NOMO-1 treated with dmso at 0.1 percent for 144 hours (cell line): ENCODE data around the gene RERE.
"Not testable (repeated sequence)": the region's sequence is repeated elsewhere in the genome, so short reads cannot be mapped to it uniquely, and the experiment has no call there.

Experiments
- DNase-seq: peaks from one replicate; lab custom pipeline; 2025; ENCODE audit not compliant: unreplicated experiment; lab: John Stamatoyannopoulos, UW

RERE gene

DNA sequence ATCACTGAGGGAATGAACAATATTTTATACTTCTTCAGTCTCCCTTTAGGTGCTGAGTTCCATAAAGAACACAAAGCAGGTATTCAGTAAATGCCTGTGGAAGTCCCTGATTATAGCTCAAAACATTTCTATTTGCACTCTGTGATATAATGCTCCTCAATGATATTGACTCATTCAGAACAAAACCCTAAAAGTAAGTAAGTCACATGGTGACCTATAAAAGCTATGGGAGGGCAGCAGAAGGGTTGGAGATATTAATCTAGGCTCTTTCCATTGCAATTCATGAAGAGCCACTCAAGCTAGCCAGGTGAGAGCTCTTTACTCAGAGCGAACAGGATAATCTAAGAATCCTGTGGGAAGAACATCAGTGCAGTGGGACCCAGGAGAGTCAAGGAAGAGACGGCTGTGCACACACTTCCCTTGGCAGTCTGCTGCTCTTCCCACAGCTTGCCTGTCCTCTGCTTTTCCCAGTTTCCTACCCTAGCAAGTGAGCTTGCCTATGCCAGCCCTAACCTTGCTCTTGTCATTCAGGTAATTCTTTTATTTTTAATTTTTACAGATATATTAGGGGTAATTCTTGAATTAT lies 197.4 kb downstream of the RERE start:
- DNase-seq, result not testable (repeated sequence)

DNA sequence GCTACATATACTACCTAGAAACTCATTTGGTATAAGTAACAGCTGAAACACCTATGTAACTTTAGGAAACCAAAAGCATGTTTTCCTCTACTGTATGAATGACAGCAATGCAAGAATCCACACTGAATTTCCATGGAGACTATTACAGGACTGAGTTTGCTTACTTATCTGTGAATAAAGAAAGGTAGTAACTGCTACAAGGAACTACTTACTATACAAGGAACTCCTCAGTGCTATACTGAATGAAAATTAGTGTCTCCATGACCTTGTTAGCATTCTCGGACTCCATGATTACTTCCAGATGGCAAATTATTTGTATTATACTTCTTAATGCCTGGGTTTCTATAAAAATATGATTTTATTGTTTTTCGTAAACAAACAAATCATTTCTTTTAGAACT lies 198.0 kb downstream of the RERE start:
- DNase-seq, result not testable (repeated sequence)

DNA sequence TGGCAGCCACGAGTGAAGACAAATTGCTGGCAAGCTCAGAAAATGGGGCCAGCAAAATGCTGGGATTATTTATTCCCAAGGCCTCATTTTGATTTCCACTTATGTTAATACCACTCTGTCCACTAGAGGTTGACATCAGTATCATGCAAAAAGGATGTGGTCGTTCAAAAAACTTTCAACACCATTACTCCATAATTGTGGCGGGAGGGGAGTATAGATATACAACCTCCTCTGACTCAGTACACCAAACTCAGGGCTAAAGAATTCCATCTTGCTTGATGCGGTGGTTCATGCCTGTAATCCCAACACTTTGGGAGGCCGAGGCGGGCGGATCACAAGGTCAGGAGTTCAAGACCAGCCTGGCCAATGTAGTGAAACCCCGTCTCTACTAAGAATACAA lies 200.6 kb downstream of the RERE start:
- not testable (repeated sequence) for DNase-seq

DNA sequence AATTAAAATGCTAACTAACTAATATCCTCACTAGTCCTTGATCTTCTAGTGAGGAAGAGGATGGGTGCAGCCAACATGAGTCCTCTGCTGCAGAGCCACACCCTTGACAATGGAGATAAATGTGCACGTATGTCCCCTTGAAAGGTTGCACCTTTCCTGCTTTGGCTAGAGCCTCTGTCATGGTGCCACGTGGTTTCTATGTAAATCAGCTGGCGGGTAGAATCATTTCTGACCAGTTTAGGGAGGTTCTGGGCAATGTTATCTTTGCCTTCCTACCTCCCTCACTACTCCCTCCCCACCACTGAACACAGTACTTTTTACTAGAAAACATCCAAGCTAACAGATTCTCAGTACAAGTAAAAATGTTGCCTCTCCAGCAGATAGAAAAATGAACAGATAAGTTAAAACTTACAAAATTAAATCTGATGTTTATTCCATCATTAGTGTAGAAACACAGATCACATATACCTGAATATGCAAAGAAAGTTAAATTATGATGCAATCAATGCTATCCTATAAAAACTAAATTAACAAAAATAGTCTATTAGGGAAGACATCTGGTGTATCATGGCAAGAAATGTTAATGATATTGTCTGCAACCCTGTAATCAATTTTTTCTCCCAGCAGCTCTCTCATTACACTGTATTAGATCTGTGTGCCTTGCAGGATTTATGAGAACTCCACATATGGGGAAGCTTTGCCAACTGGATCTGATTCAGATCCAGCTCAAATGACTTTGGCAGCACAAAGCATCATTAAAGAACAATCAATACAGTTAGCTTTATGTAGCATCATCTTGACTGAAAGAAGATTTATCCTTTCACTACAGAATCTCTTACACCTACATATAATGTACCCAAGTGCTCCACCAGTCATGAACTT lies 205.6 kb downstream of the RERE start:
- not testable (repeated sequence) for DNase-seq

DNA sequence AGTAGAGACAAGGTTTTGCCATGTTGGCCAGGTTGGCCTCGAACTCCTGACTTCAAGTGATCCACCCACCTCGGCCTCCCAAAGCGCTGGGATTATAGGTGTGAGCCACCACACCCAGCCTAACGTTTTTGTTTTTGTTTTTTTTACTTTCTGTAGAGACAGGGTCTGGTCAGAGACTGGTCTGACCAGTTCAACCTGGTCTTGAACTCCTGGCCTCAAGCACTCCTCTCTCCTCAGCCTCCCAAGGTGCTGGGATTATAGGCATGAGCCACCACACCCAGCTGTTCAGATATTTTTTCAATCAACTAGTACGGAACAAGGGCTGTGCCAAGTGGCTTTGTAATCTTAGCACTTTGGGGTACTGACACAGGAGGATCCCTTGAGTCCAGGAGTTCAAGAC lies 209.5 kb downstream of the RERE start:
- no peak for DNase-seq

- no peak for DNase-seq
Measured at GRCh38 chr1:8604041-8604945, 213.1 kb downstream of the RERE start.

GRCh38 chr1:8603220-8603616 lies 214.2 kb downstream of the RERE start:
- DNase-seq, result no peak

GRCh38 chr1:8602471-8603219 lies 214.8 kb downstream of the RERE start:
- DNase-seq, result no peak

GRCh38 chr1:8600336-8600735 lies 217.1 kb downstream of the RERE start:
- DNase-seq, result no peak

GRCh38 chr1:8599646-8600212 lies 217.7 kb downstream of the RERE start:
- no peak for DNase-seq

DNA sequence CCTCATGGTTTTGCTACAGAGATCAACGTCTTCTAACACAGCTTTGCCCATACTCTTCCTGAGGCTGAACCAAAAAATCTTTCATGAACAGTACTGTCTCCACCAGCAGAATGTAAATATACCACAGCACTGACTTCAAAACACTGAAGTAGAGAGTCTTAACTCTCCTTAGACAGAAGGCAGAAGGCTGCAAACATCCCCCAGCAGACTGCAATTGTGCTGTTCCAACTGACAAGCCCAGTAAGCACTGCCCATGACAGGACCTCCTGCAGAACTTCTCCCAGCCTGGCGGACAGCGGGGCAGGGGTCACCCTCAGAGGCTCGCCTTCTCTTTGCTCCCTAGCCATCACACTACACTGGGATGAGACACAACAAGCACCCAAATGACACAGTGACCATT lies 218.7 kb downstream of the RERE start:
- DNase-seq, result no peak

GRCh38 chr1:8598060-8598724 lies 219.2 kb downstream of the RERE start:
- no peak for DNase-seq

GRCh38 chr1:8597455-8597854 lies 220.0 kb downstream of the RERE start:
- DNase-seq, result no peak

GRCh38 chr1:8595941-8596340 lies 221.5 kb downstream of the RERE start:
- no peak for DNase-seq

DNA sequence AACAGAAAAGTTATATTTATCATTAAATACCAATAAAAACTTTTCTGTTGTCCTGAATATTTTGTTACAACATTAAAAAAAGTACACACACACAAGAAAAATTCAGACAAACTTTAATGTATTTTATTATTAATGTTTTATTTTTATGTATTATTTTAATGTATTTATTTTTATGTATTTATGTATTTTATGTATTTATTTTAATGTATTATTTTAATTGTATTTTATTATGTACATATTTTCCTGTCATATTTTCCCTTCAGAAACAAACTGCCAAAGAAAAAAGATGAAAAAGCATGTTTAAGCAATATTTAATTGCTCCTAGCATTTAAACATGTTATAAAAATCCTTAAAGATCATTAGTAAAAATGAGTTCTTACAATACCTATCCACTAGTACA lies 222.1 kb downstream of the RERE start:
- no peak for DNase-seq

DNA sequence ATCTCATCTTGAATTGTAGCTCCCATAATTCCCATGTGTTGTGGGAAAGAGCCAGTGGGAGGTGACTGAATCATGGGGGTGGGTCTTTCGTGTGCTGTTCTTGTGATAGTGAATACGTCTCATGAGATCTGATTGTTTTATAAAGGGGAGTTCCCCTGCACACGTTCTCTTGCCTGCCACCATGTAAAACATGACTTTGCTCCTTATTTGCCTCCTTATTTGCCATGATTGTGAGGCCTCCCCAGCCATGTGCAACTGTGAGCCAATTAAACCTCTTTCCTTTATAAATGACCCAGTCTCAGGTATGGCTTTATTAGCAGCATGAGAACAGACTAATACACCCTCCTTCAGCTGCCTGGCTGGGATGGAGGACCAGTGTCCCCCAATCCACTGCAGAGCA lies 224.1 kb downstream of the RERE start:
- DNase-seq, result not testable (repeated sequence)

- no peak for DNase-seq
Measured at GRCh38 chr1:8591569-8591968, 225.9 kb downstream of the RERE start.

DNA sequence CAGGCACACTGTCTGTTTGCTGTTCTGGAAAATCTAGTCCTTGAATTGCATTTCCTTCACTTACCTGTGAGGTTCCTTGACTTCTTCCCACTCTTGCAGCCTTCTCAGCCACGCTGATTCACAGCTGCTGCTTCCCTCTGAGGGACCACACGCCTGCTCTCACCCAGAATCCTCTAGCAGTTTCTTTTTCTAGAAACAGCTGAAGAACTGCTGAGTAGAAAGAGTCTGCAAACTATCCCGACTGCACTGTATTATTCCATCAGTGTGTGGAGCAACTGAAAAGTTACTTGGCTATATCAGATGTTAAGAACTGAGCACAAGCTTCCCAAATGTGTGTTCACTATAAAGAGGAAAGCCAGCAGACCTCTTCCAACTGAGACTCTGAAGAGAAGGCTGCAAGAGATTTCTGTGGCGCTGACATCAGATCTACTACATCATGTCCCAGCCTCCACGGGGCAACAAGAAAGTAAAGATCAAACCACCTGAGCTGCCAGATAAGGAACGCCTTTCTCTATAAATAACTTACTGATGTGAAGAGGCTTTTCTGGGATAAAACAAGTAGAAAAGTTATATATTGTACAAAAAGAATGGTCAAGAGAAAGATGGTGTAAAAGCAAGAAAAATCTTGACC lies 226.6 kb downstream of the RERE start:
- no peak for DNase-seq

DNA sequence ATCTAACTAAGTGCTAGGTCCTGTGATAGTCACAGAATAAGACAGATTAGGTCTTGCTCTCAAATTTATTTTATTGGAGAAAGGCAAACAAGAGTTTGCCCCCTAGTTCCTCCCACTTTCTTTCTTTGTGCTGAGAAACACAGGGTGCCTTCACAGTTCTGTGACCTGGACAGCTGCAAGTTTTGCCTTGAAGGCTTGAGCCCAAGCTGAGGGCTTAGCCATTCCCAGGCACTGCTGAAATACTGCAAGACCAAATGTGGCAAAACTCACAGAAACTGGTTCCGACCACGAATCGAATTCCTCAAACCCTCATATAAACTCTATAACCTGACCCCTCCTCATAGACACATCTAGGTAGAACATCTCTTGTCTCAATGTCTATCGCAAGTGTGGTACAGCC lies 227.9 kb downstream of the RERE start:
- DNase-seq, result no peak

GRCh38 chr1:8587784-8588183 lies 229.7 kb downstream of the RERE start:
- no peak for DNase-seq
